SU-DHL-6 (cell line): ENCODE data around the gene TBC1D16.

Experiments
- H2AFZ ChIP-seq: fragments of 200-600 bp; sonication (generic); 2 replicates; pipeline ENCODE4 v1.6.1; 2014; ENCODE audit warnings: low read depth, mild to moderate bottlenecking, moderate library complexity, mixed read lengths, antibody characterized with exemption, low read length; ENCODE audit not compliant: severe bottlenecking
- H3F3A ChIP-seq: fragments of 200-600 bp; shearing (Covaris generic); 2 replicates; pipeline ENCODE4 v1.6.0; 2016; ENCODE audit warnings: antibody characterized with exemption, mild to moderate bottlenecking; ENCODE audit not compliant: insufficient read depth
- H3K27ac ChIP-seq: fragments of 200-600 bp; sonication (generic); 2 replicates; pipeline ENCODE4 v1.5.1; 2016; ENCODE audit warnings: low read depth, mild to moderate bottlenecking, low read length, moderate library complexity, mixed read lengths
- H3K27me3 ChIP-seq: fragments of 200-600 bp; sonication (generic), shearing (Covaris generic); 2 replicates; pipeline ENCODE4 v1.6.0; 2014; ENCODE audit warnings: mild to moderate bottlenecking, low read length
- H3K36me3 ChIP-seq: fragments of 200-600 bp; sonication (generic); 2 replicates; pipeline ENCODE4 v1.6.1; 2014; ENCODE audit warnings: mild to moderate bottlenecking, low read length, mixed read lengths
- H3K4me2 ChIP-seq: fragments of 300-600, 200-600 bp; shearing (Covaris generic), sonication (generic); 2 replicates; pipeline ENCODE4 v1.6.0; 2014; ENCODE audit warnings: low read length, low read depth, mild to moderate bottlenecking; ENCODE audit not compliant: poor library complexity, severe bottlenecking
- H3K4me3 ChIP-seq: fragments of 200-600 bp; sonication (generic); 2 replicates; pipeline ENCODE4 v1.5.1; 2014; ENCODE audit warnings: antibody characterized with exemption, low read length, mild to moderate bottlenecking, mixed read lengths; ENCODE audit not compliant: insufficient read depth, poor library complexity, severe bottlenecking
- H3K79me2 ChIP-seq: fragments of 200-600 bp; sonication (generic); 2 replicates; pipeline ENCODE4 v1.6.1; 2014; ENCODE audit warnings: mild to moderate bottlenecking, low read length, moderate library complexity; ENCODE audit not compliant: insufficient read depth
- H3K9ac ChIP-seq: fragments of 200-600 bp; sonication (generic); 2 replicates; pipeline ENCODE4 v1.7.0; 2014; ENCODE audit warnings: mild to moderate bottlenecking, low read length
- H3K9me2 ChIP-seq: fragments of 200-600 bp; sonication (generic); replicated peaks from 2 replicates; pipeline ENCODE4 v1.6.1; 2014; ENCODE audit warnings: low read length; ENCODE audit not compliant: insufficient read depth
- H3K9me3 ChIP-seq: fragments of 200-600 bp; sonication (generic); 2 replicates; pipeline ENCODE4 v1.6.1; 2014; ENCODE audit warnings: low read length, mixed read lengths; ENCODE audit not compliant: insufficient read depth
- H4K20me1 ChIP-seq: fragments of 200-600 bp; sonication (generic); 2 replicates; pipeline ENCODE4 v1.6.1; 2014; ENCODE audit warnings: low read depth, mild to moderate bottlenecking, antibody characterized with exemption, low read length, moderate library complexity, mixed read lengths
- EZH2phosphoT487 ChIP-seq: fragments of 200-600 bp; sonication (generic), shearing (Covaris generic); conservative IDR thresholded peaks from 2 replicates; pipeline ENCODE4 v1.6.1; 2018; ENCODE audit warnings: mild to moderate bottlenecking, antibody characterized with exemption, low read length, moderate library complexity, mixed read lengths
- TF ChIP-seq, protein P1 (sequence below): fragments of 200-600 bp; sonication (generic); IDR thresholded peaks from one replicate; pipeline ENCODE4 v1.5.1; 2017; ENCODE audit warnings: antibody characterized with exemption, mild to moderate bottlenecking, low read length, moderate library complexity; ENCODE audit not compliant: insufficient read depth, poor library complexity, severe bottlenecking

Gene TBC1D16

DNA sequence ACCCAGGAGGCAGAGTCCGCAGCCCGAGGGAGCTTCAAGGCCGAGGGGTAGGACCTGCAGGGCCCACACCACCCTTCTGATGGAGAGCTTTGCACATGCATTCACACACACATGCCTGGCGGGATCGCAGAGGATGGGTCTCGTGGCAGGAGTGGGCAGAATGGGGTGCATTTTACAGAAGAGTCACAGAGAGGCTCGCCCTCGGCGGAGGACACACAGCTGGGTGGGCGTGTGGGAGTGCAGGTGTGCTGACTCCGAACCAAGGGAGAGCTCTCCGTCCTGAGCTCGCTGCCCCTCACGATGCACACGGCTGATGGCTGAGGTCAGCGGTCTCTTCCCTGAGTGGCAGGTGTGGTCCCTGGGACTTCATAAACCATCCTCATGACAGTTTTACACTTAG, 99.6 kb downstream of the TBC1D16 start:
- Histone ChIP-seq H3K27me3 (no peaks in the 10 kb centered on the region), H3K27ac (no peak overlapping the region), H3K79me2 (no peaks in the 10 kb centered on the region), H3K9me2 (no peaks in the 10 kb centered on the region), H3K9me3 (no peaks in the 10 kb centered on the region), H3K4me2 (no peak overlapping the region), H3K9ac (no peak overlapping the region), H4K20me1 (no peaks in the 10 kb centered on the region), H3K4me3 (no peak overlapping the region), H3K36me3 (no peaks in the 10 kb centered on the region), H3F3A (no peaks in the 10 kb centered on the region), H2AFZ (no peak overlapping the region)
- TF ChIP-seq, protein P1, sequence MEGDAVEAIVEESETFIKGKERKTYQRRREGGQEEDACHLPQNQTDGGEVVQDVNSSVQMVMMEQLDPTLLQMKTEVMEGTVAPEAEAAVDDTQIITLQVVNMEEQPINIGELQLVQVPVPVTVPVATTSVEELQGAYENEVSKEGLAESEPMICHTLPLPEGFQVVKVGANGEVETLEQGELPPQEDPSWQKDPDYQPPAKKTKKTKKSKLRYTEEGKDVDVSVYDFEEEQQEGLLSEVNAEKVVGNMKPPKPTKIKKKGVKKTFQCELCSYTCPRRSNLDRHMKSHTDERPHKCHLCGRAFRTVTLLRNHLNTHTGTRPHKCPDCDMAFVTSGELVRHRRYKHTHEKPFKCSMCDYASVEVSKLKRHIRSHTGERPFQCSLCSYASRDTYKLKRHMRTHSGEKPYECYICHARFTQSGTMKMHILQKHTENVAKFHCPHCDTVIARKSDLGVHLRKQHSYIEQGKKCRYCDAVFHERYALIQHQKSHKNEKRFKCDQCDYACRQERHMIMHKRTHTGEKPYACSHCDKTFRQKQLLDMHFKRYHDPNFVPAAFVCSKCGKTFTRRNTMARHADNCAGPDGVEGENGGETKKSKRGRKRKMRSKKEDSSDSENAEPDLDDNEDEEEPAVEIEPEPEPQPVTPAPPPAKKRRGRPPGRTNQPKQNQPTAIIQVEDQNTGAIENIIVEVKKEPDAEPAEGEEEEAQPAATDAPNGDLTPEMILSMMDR, result no peak

DNA sequence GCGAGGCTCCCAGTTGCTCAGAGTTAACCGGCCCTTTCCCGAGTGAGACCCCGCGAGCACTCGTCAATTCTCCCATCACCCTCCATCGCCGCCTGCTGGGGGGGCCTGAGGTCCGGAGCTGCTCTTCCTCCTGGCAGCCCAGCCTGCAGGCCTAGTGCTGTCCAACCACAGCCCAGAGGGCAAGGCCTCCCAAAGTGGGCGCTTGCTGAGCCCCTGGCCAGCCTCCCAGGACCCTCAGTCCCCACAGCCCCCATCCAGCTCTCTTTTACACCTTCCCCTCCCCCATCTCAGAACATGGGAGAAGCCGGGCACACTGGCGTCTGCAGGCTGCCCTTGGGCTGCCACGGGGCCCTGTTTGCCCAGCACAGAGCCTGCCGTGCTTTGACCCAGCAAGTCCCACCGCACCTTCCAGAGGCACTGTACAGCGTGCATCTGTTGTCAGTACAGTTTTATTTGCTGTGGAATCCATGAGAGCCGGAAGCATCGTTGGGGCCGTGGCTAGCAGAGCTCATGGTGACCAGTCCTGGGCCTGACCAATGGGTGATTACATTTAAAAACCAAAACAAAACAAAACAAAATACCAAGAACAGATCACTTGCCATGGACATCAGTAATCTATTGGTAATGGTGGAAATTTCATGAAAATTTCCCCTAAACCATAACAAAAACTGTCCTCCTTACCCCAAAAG, 100.3 kb downstream of the TBC1D16 start:
- H3K27ac ChIP-seq, result no peak overlapping the region
- H3K9me2 ChIP-seq, result no peaks in the 10 kb centered on the region
- H3K27me3 ChIP-seq, result no peaks in the 10 kb centered on the region
- H2AFZ ChIP-seq, result no peak overlapping the region
- no peak for TF ChIP-seq EZH2phosphoT487
- TF ChIP-seq, protein P1, result no peak
- H3K4me3 ChIP-seq, result no peak overlapping the region
- no peaks in the 10 kb centered on the region for H3K79me2 ChIP-seq
- no peaks in the 10 kb centered on the region for H3K9me3 ChIP-seq
- H3K9ac ChIP-seq, result no peak overlapping the region
- H4K20me1 ChIP-seq, result no peaks in the 10 kb centered on the region
- no peaks in the 10 kb centered on the region for H3K36me3 ChIP-seq
- H3F3A ChIP-seq, result no peaks in the 10 kb centered on the region
- H3K4me2 ChIP-seq, result no peak overlapping the region

DNA sequence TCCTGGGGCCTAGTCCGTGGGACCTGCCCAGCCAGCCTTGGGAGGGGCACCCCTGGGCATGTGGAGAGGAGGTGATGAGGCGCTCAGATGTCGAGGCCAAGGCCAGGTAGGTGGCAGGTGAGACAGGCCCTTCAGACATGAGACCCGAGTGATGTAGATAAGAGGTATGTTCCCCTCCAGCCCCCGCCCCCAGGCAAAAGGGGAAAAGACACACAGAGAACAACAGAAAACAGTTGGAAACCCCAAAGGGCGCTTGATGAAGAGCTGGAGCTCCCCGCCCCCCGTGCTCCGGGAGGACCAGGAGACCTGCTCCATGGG, 101.1 kb downstream of the TBC1D16 start:
- H3K9ac ChIP-seq, result no peak overlapping the region
- H3K4me2 ChIP-seq, result no peak overlapping the region
- no peak overlapping the region for H3K4me3 ChIP-seq
- no peaks in the 10 kb centered on the region for H3K27me3 ChIP-seq
- no peaks in the 10 kb centered on the region for H3K36me3 ChIP-seq
- TF ChIP-seq EZH2phosphoT487, result no peak
- TF ChIP-seq, protein P1, result no peak
- H3K9me2 ChIP-seq, result no peaks in the 10 kb centered on the region
- no peaks in the 10 kb centered on the region for H3F3A ChIP-seq
- no peaks in the 10 kb centered on the region for H4K20me1 ChIP-seq
- no peaks in the 10 kb centered on the region for H3K79me2 ChIP-seq
- H2AFZ ChIP-seq, result no peak overlapping the region
- H3K27ac ChIP-seq, result no peak overlapping the region
- H3K9me3 ChIP-seq, result no peaks in the 10 kb centered on the region
